Measurements from ENCODE around the gene ELANE.

The ELANE gene

DNA sequence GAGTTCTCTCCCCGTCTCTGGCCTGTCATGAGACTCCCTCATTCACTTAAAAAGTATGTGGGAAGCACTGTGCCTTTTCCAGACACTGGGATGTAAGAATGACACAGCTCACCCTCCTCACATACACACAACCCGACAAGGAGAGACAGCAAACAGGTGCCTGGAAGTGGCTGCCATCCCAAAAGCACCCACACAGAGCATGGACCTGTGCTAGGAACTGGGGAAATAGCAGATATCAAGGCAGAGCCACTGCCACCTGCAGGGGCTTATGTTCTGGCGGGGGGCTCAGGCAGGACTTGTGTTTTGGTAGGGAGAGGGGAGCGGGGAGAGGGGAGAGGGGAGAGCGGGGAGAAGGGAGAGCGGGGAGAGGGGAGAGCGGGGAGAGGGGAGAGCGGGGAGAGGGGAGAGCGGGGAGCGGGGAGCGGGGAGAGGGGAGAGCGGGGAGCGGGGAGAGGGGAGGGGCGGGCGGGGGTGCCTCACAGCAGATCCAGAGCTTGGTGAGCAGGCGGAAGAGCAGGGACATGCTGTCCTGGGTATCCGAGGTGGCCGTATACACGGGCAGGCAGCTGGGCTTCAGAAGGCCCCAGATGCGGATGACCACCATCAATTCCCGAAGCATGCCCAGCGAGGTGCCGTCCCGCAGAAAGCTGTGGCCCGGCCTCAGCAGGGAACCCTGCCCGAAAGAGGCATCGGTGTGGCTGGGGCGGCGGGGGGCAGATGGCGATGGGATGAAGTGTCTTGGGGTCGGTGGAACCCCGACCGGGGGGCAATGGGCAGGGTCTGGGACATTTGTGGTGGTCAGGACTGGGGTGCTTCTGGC, 19.6 kb downstream of the ELANE start:
- TF ChIP-seq, protein P1, sequence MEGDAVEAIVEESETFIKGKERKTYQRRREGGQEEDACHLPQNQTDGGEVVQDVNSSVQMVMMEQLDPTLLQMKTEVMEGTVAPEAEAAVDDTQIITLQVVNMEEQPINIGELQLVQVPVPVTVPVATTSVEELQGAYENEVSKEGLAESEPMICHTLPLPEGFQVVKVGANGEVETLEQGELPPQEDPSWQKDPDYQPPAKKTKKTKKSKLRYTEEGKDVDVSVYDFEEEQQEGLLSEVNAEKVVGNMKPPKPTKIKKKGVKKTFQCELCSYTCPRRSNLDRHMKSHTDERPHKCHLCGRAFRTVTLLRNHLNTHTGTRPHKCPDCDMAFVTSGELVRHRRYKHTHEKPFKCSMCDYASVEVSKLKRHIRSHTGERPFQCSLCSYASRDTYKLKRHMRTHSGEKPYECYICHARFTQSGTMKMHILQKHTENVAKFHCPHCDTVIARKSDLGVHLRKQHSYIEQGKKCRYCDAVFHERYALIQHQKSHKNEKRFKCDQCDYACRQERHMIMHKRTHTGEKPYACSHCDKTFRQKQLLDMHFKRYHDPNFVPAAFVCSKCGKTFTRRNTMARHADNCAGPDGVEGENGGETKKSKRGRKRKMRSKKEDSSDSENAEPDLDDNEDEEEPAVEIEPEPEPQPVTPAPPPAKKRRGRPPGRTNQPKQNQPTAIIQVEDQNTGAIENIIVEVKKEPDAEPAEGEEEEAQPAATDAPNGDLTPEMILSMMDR (IDR thresholded peaks at IDR 0.05) = no peak
- intact Hi-C loops (cut with DNase I; ENCODE audit: low total_unique reads) = no loop called here
- H3K4me3 ChIP-seq = no peak overlapping the region
- H3K9me3 ChIP-seq = no peaks in the 10 kb centered on the region
- peak overlapping the region in 1 of 2 donors; percentile 30 for H3K27ac ChIP-seq
- peaks cover 34 to 93% (median 66%) of the 10 kb centered on the region in 3 donors for H3K36me3 ChIP-seq
- DNase-seq = no peak
- no peaks in the 10 kb centered on the region for H3K27me3 ChIP-seq
- peaks cover 0 to 16% (median 10%) of the 10 kb centered on the region in 4 donors for H3K4me1 ChIP-seq

DNA sequence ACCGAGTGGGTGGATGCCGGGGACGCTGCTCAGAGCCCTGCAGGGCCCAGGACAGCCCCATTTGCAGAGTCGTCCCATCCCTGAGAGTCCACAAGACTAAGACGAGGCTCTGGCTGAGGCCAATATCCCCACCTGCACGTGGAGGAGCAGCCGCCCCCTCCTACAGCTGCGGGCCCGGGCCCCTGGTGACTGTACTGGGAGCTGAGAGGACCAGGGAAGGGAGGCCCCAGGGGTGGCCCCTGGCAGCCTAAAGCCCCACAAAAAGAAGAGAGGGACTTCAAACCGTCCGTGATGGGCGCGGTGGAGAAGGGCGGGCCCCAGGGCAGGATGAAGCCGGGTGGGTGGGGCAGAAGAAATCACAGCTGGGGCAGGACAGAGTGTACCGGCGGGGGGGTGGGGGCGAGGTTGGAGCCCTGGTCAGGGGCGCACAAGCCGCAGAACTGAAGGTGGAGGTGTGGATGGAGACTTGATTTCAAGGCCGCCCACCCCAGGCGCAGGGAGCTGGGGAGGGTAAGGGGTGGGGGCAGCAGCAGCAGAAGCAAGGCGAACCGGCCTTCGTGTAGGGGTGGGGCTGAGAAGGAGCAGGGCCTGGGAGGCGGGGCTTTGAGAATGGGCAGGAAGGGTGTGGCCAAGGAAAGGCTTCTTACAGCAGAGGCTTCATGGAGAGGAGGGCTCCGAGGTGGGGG, 20.3 kb downstream of the ELANE start:
- intact Hi-C loops (cut with DNase I; ENCODE audit: low total_unique reads) = no loop called here
- TF ChIP-seq, protein P1 (IDR thresholded peaks at IDR 0.05) = no peak
- no peak for DNase-seq
- Histone ChIP-seq H3K36me3 (peaks cover 41 to 94% (median 71%) of the 10 kb centered on the region in 3 donors), H3K9me3 (no peaks in the 10 kb centered on the region), H3K4me1 (peaks cover 0 to 16% (median 10%) of the 10 kb centered on the region in 4 donors), H3K27me3 (no peaks in the 10 kb centered on the region), H3K27ac (peak overlapping the region in 1 of 2 donors; percentile 30), H3K4me3 (no peak overlapping the region)

DNA sequence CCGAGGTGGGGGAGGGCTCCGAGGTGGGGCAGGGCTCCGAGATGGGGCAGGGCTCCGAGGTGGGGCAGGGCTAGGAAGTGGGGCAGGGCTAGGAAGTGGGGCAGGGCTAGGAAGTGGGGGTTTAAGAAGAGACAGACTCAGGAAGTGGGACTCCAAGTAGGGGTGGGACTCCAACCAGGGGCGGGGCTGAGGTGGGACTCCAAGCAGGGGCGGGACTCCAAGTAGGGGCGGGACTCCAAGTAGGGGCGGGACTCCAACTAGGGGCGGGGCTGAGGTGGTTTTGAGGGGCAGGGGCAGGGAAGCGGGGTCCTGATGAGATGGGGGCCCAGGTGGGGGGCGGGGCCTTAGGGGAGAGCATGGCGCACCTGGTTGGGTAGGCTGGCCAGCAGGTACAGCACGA, 21.0 kb downstream of the ELANE start:
- intact Hi-C loops (cut with DNase I; ENCODE audit: low total_unique reads) = no loop called here
- H3K27ac ChIP-seq = no peak overlapping the region

DNA sequence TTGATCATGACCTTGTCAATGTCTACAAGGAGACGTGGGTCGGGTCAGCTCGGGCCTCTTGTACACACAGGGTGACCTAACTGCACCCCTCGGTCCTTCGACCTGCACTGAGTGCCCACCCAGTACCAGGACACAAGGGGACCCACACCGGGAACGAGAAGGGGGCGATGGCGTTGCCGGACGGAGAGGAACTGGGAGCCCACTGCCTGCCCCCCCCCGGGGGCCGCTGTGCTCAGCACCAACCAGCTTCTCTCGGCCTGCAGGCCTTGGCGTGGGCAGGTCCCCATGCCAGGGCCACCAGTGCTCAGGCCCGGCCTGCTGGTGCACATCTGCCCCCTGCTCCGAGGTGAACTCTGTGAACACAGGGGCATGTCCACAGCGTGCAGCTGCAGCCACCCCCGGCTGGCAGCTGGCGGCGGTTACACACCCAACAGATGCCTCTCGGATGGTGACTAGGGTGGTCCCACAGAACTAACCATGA, 21.5 kb downstream of the ELANE start:
- no peak for DNase-seq
- H3K27ac ChIP-seq = no peak overlapping the region
- intact Hi-C loops (cut with DNase I; ENCODE audit: low total_unique reads) = no loop called here
- H3K4me1 ChIP-seq = peaks cover 0 to 15% (median 9%) of the 10 kb centered on the region in 4 donors
- no peaks in the 10 kb centered on the region for H3K9me3 ChIP-seq
- TF ChIP-seq, protein P1 (IDR thresholded peaks at IDR 0.05) = no peak
- H3K36me3 ChIP-seq = peaks cover 36 to 90% (median 61%) of the 10 kb centered on the region in 3 donors
- H3K27me3 ChIP-seq = no peaks in the 10 kb centered on the region
- H3K4me3 ChIP-seq = no peak overlapping the region

More for the DNA sequence above, 21.0 kb downstream of the ELANE start:
- H3K4me1 ChIP-seq = peaks cover 0 to 16% (median 10%) of the 10 kb centered on the region in 4 donors
- no peak for DNase-seq
- no peak overlapping the region for H3K4me3 ChIP-seq
- peaks cover 37 to 90% (median 66%) of the 10 kb centered on the region in 3 donors for H3K36me3 ChIP-seq
- H3K27me3 ChIP-seq = no peaks in the 10 kb centered on the region
- TF ChIP-seq, protein P1 (IDR thresholded peaks at IDR 0.05) = no peak
- H3K9me3 ChIP-seq = no peaks in the 10 kb centered on the region

DNA sequence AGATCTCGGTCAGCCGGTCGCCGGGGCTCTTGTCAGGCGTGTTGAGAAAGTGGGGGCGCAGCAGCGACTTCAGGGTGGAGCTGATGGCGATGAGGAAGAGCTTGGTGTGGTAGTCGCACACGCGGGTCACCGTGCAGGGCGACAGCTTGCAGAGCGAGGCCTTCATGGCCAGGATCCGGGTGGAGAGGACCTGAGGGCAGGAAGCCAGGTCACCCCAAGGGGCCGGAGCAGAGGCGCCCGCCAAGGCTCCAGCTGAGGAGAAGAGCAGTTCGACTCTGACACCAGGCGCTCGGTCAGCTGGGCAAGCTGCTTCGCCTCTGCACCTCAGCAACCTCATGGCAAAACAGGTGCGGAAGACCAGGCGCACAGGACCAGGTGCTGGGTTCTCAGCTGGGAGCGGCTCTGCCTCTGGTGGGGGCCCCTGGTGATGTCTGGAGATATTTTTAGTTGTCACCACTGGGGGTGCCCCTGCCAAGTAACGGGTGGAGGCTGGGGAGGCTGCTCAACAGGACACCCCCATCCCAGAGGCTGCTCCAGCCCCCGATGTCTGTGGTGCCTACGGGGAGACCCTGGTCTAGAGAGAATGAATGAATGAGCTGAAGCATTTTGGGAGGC, 23.3 kb downstream of the ELANE start:
- intact Hi-C loops (cut with DNase I; ENCODE audit: low total_unique reads) = no loop called here

More for the DNA sequence above, 23.3 kb downstream of the ELANE start:
- no peak for DNase-seq
- no peaks in the 10 kb centered on the region for H3K27me3 ChIP-seq
- H3K27ac ChIP-seq = no peak overlapping the region
- no peak overlapping the region for H3K4me3 ChIP-seq
- H3K4me1 ChIP-seq = peaks cover 0 to 8% (median 0%) of the 10 kb centered on the region in 4 donors
- peaks cover 44 to 90% (median 68%) of the 10 kb centered on the region in 3 donors for H3K36me3 ChIP-seq
- H3K9me3 ChIP-seq = no peaks in the 10 kb centered on the region
- TF ChIP-seq, protein P1 (IDR thresholded peaks at IDR 0.05) = no peak

Data from tibial artery (tissue), 4 donors.